ENCODE results near the gene LZIC. TPM values are rescaled to one million over a fixed set of nuclear protein-coding genes. Genes with fewer than 3 reads are reported as not detected.

LZIC gene
- polyA plus RNA-seq, 2 of the 4 experiments (the other 2 are of a cell fraction): 24.5 to 29.0 TPM

Small RNAs within 50 kb of the gene (small RNA-seq; reads per million reads assigned to genes)
- gene MIR5697: 0 to 8.3 (median 2.7) reads per million in 6 experiments

Other genes with a start within 250 kb of the LZIC start
- gene CLSTN1, start 119.4 kb downstream of the LZIC start, polyA plus RNA-seq (2011; rRNA removed): 27.3 and 42.9 TPM in 2 replicates
- 50.8 to 57.5 TPM (median 56.1 TPM) in 3 replicates for gene CLSTN1, start 119.4 kb downstream of the LZIC start, polyA plus RNA-seq (2017; fragmentation: RNase III; extraction: RNeasy Plus Mini Kit Qiagen cat#74134 plus additional on column Dnase treatment)
- gene CTNNBIP1, start 33.1 kb downstream of the LZIC start, polyA plus RNA-seq (2011; rRNA removed): 7.7 and 10.4 TPM in 2 replicates
- gene CTNNBIP1, start 33.1 kb downstream of the LZIC start, polyA plus RNA-seq (2017; fragmentation: RNase III; extraction: RNeasy Plus Mini Kit Qiagen cat#74134 plus additional on column Dnase treatment): 4.9 to 5.6 TPM (median 5.1 TPM) in 3 replicates
- gene NMNAT1, start 84 bp upstream of the LZIC start, polyA plus RNA-seq (2011; rRNA removed): 4.9 and 5.3 TPM in 2 replicates
- 3.2 to 3.8 TPM (median 3.3 TPM) in 3 replicates for gene NMNAT1, start 84 bp upstream of the LZIC start, polyA plus RNA-seq (2017; fragmentation: RNase III; extraction: RNeasy Plus Mini Kit Qiagen cat#74134 plus additional on column Dnase treatment)
- gene RBP7, start 53.8 kb upstream of the LZIC start, polyA plus RNA-seq (2011; rRNA removed): 2.4 and 3.2 TPM in 2 replicates
- gene RBP7, start 53.8 kb upstream of the LZIC start, polyA plus RNA-seq (2017; fragmentation: RNase III; extraction: RNeasy Plus Mini Kit Qiagen cat#74134 plus additional on column Dnase treatment): 3.1 to 3.8 TPM (median 3.5 TPM) in 3 replicates
- 13.5 and 19.5 TPM in 2 replicates for gene UBE4B, start 89.6 kb upstream of the LZIC start, polyA plus RNA-seq (2011; rRNA removed)
- 14.8 to 15.7 TPM (median 15.1 TPM) in 3 replicates for gene UBE4B, start 89.6 kb upstream of the LZIC start, polyA plus RNA-seq (2017; fragmentation: RNase III; extraction: RNeasy Plus Mini Kit Qiagen cat#74134 plus additional on column Dnase treatment)

Data from A549 (cell line).